ENCODE measurements around the gene TFR2. TPM values are rescaled to one million over a fixed set of nuclear protein-coding genes. Genes with fewer than 3 reads are reported as not detected.

The TFR2 gene
- total and polyA plus RNA-seq, 9 of the 15 experiments (the other 6 are each of a cell fraction or from before 2014, with no cell fraction given): 3.8 to 123 (median 51.1) TPM

- TF ChIP-seq YY1 (IDR thresholded peaks at IDR 0.05; ENCODE audit: borderline replicate concordance in 1 of 3, control insufficient read depth in 1 of 3, extremely low read depth in 1 of 3, insufficient read depth in 3 of 3, insufficient read length in 1 of 3, insufficient replicate concordance in 2 of 3, low read depth in 1 of 3, low read length in 2 of 3) (peak in 2 of 3 experiments; percentile 61 to 79), MNT (conservative IDR thresholded peaks at IDR 0.05) (peak in 1 of 2 experiments; percentile 63; a peak in 1 of 4 replicates), NFRKB (IDR thresholded peaks at IDR 0.05; ENCODE audit: low read depth) (peak; percentile 18; the same call in 1 of the 2 replicates), RFX7 (CRISPR knock-in tag; IDR thresholded peaks at IDR 0.05) (no peak), ZFP91 (CRISPR knock-in tag; IDR thresholded peaks at IDR 0.05) (peak; percentile 87), HEY1 (CRISPR knock-in tag; IDR thresholded peaks at IDR 0.05; ENCODE audit: borderline replicate concordance) (no peak), KLF6 (CRISPR knock-in tag; IDR thresholded peaks at IDR 0.05; ENCODE audit: borderline replicate concordance) (no peak), CXXC5 (CRISPR knock-in tag; IDR thresholded peaks at IDR 0.05) (peak; percentile 77; the same call in 1 of the 2 replicates), MEF2D (tag; conservative IDR thresholded peaks at IDR 0.05; ENCODE audit: low read depth) (no peak), KAT7 (CRISPR knock-in tag; IDR thresholded peaks at IDR 0.05; ENCODE audit: borderline replicate concordance) (0 out of 2 replicates have a peak, but pooled peaks have one; percentile 0), KDM1A (IDR thresholded peaks at IDR 0.05) (no peak), ZNF212 (CRISPR knock-in tag; IDR thresholded peaks at IDR 0.05) (no peak), ZNF785 (CRISPR knock-in tag; IDR thresholded peaks at IDR 0.05) (no peak), ARHGAP35 (IDR thresholded peaks at IDR 0.05; ENCODE audit: partially characterized antibody) (no peak)
- TF ChIP-seq, protein P1, sequence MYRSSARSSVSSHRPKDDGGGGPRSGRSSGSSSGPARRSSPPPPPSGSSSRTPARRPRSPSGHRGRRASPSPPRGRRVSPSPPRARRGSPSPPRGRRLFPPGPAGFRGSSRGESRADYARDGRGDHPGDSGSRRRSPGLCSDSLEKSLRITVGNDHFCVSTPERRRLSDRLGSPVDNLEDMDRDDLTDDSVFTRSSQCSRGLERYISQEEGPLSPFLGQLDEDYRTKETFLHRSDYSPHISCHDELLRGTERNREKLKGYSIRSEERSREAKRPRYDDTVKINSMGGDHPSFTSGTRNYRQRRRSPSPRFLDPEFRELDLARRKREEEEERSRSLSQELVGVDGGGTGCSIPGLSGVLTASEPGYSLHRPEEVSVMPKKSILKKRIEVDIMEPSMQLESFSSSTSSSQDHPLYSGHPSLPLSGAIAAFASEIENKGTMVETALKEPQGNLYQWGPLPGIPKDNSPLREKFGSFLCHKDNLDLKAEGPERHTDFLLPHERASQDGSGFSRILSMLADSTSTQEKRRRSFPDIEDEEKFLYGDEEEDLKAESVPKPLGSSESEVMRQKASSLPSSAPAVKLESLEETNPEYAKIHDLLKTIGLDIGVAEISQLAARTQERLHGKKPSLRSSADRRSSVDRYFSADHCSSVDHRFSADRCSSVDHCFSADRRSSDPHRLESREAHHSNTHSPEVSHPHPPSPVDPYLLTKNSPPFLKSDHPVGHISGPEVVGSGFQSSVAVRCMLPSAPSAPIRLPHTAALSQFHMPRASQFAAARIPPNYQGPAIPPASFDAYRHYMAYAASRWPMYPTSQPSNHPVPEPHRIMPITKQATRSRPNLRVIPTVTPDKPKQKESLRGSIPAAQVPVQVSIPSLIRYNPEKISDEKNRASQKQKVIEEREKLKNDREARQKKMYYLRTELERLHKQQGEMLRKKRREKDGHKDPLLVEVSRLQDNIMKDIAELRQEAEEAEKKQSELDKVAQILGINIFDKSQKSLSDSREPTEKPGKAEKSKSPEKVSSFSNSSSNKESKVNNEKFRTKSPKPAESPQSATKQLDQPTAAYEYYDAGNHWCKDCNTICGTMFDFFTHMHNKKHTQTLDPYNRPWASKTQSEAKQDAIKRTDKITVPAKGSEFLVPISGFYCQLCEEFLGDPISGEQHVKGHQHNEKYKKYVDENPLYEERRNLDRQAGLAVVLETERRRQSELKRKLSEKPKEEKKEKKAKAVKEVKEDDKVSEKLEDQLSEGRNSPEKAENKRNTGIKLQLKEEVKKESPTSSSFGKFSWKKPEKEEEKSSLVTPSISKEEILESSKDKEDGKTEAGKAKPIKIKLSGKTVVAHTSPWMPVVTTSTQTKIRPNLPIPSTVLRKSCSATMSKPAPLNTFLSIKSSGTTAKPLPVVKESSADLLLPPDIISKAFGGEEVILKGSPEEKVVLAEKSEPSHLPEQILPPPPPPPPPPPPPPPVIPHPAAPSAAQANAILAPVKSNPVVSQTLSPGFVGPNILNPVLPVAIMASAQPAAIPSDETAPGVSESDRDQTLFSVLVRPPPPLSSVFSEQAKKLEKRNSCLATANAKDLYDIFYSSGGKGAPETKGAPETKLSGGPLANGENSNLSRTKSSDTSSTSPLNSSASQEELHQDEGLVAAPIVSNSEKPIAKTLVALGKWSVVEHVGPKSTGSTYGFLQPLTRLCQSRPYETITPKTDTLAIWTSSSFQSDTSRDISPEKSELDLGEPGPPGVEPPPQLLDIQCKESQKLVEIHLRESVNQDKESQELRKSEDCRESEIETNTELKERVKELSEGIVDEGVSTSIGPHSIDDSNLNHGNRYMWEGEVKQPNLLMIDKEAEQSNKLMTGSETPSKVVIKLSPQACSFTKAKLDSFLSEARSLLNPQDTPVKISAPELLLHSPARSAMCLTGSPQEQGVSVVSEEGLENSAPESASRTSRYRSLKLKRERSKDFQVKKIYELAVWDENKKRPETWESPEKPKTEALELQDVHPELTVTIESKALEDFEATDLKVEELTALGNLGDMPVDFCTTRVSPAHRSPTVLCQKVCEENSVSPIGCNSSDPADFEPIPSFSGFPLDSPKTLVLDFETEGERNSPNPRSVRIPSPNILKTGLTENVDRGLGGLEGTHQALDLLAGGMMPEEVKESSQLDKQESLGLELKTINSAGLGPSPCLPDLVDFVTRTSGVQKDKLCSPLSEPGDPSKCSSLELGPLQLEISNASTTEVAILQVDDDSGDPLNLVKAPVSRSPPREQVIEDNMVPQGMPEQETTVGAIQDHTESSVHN (IDR thresholded peaks at IDR 0.05; ENCODE audit: borderline replicate concordance in 1 of 2, low read depth in 1 of 2): no peak
These were observed 54.9 kb downstream of the TFR2 start, which contains the start of gene FBXO24 (continued) for GRCh38 chr7:100586266-100587025.

All from K562 (cell line).